ENCODE data around the gene MORF4L1.
"Not testable (repeated sequence)": the region's sequence is repeated elsewhere in the genome, so short reads cannot be mapped to it uniquely, and the experiment has no call there.

DNA sequence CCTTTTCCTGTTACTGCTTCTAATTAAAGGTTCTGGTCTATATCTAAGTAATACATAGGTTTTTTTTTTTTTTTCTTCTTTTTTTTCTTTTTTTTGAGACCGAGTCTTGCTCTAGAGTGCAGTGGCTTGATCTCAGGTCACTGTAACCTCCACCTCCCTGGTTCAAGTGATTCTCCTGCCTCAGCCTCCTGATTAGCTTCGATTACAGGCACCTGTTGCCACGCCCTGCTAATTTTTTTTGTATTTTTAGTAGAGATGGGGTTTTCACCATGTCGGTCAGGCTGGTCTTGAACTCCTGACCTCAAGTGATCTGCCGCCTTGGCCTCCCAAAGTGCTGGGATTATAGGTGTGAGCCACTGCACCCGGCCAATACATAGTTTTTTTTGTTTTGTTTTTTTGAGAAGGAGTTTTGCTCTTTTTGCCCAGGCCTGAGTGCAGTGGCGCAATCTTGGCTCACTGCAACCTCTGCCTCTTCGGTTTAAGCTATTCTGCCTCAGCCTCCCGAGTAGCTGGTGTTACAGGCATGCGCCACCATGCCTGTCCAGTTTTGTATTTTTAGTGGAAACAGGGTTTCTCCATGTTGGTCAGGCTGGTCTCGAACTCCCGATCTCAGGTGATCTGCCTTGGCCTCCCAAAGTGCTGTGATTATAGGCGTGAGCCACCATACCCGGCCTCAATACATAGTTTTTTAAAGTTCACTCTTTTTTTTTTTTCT is 28.3 kb downstream of the MORF4L1 start:
- not testable (repeated sequence) for TF ChIP-seq CTCF (IDR thresholded peaks at IDR 0.05; ENCODE audit: low read length); EZH2 (IDR thresholded peaks at IDR 0.05; ENCODE audit: borderline replicate concordance, low read length)

All from OCI-LY1 (cell line).